Ovary (tissue), 9 donors: ENCODE data around the gene CLASP1. TPM values are rescaled to one million over a fixed set of nuclear protein-coding genes. Genes with fewer than 3 reads are reported as not detected.

ENCODE experiments used
- DNase-seq, 5 donors: peaks; one replicate each; pipeline ENCODE4 v3.0.0-alpha.2; 2019 to 2020
- H3K27ac ChIP-seq, 2 donors: fragments of 200-600 bp; one replicate each; pipeline versions ENCODE4 v1.5.1 to v1.8.0; 2019 to 2022
- H3K27me3 ChIP-seq: fragments of 200-600 bp; one replicate; pipeline ENCODE4 v1.8.0; 2022
- H3K36me3 ChIP-seq: fragments of 200-600 bp; sonication (generic); one replicate; pipeline ENCODE4 v1.5.1; 2019
- H3K4me1 ChIP-seq: one replicate; pipeline ENCODE4 v1.8.1; 2013; ENCODE audit warnings: mild to moderate bottlenecking, moderate library complexity; ENCODE audit not compliant: insufficient read depth
- H3K4me3 ChIP-seq: fragments of 200-600 bp; sonication (generic); one replicate; pipeline ENCODE4 v1.5.1; 2017
- H3K9me3 ChIP-seq, 2 donors: fragments of 200-600 bp in 1 of 2; sonication (generic) in 1 of 2; one replicate each; pipeline versions ENCODE4 v1.5.1 to v1.8.1; 2013 to 2019; ENCODE audit warnings: mild to moderate bottlenecking in 1 of 2, moderate library complexity in 1 of 2
- CTCF ChIP-seq, 3 donors: fragments of 450-650 bp in 2 of 3; fragments of 200-600 bp in 1 of 3; IDR thresholded peaks; one replicate each; pipeline versions ENCODE4 v1.5.1 to v1.8.0; 2016 to 2022; ENCODE audit warnings: antibody characterized with exemption in 3 of 3, mild to moderate bottlenecking in 1 of 3
- EP300 ChIP-seq: sonication (generic); formaldehyde crosslinking; IDR thresholded peaks from one replicate; pipeline ENCODE4 v1.6.1; 2017; ENCODE audit warnings: antibody characterized with exemption
- POLR2A ChIP-seq: fragments of 450-650 bp; IDR thresholded peaks from one replicate; pipeline ENCODE4 v1.6.1; 2017; ENCODE audit warnings: antibody characterized with exemption, mild to moderate bottlenecking, moderate library complexity
- WGBS, 3 donors: extraction: QIAGEN DNeasy Blood & Tissue Kit in 1 of 3; methylation state at CpG; one replicate each; pipeline versions ENCODE4 v1.1.5 to v1.1.7; 2013 to 2017; 5-methylcytosine and 5-hydroxymethylcytosine counted together
- intact Hi-C, 4 donors: fragments of 100-400 bp; cut with DNase I; formaldehyde crosslinking; loops; one replicate each; pipeline versions ENCODE4 v1.11.0 to v1.15.1; 2022 to 2023
- polyA plus RNA-seq, 2 donors: library from polyadenylated mRNA; stranded (reverse); fragments of 200-250 nt in 1 of 2; fragments of 350-450 nt in 1 of 2; fragmentation: Illumina TruSeq in 1 of 2; extraction: RNeasy Lipid Tissue Mini Kit (QIAGEN cat#74804) in 1 of 2; gene quantifications; one replicate each; pipeline ENCODE4 v1.2.3, GENCODE V29; 2013 to 2014
- total RNA-seq, 7 donors: library from RNA; depleted of rRNA in 2 of 7; stranded (reverse); fragments of >200 nt in 2 of 7; fragmentation: NEBNext Ultra II Directional in 3 of 7; extraction: Animal tissue kit (Norgen Biotek cat#: 25700) in 3 of 7; gene quantifications; one replicate each; pipeline versions ENCODE4 v1.1.0 to v1.2.4, GENCODE V29; 2016 to 2023
- donor health status: DM: no; HTN: no; CAD: no; lungs with moderate emphysema.
- donor health status: DM: no; HTN: no; CAD: no.
- donor health status: Bipolar disorder and iron deficiency.
- donor health status: DM: yes; HTN: yes; CAD: no.
- donor health status: DM: no; HTN: no; CAD: no.
- donor health status: DM: yes; HTN: yes; CAD: no.

CLASP1 gene
- total and polyA plus RNA-seq, 9 donors: 15.8 to 58.7 (median 47.9) TPM

GRCh38 chr2:121412349-121412748 is 236.9 kb downstream of the CLASP1 start:
- no peak for DNase-seq
- no peaks in the 10 kb centered on the region for H3K9me3 ChIP-seq
- no peaks in the 10 kb centered on the region for H3K4me1 ChIP-seq
- no peak for TF ChIP-seq CTCF (IDR thresholded peaks at IDR 0.05)
- no peak for TF ChIP-seq EP300
- TF ChIP-seq POLR2A: no peak
- intact Hi-C loops: no loop called here
- no peak overlapping the region for H3K27ac ChIP-seq
- 85 to 88% (median 87%) methylated on average over 1 of the region's 1 CpG for WGBS, 3 donors
- no peak overlapping the region for H3K4me3 ChIP-seq
- H3K36me3 ChIP-seq: no peaks in the 10 kb centered on the region
- no peaks in the 10 kb centered on the region for H3K27me3 ChIP-seq

GRCh38 chr2:121409966-121410365 is 239.3 kb downstream of the CLASP1 start:
- no peak for TF ChIP-seq CTCF (IDR thresholded peaks at IDR 0.05)
- TF ChIP-seq EP300: no peak
- DNase-seq: no peak
- no peaks in the 10 kb centered on the region for H3K36me3 ChIP-seq

DNA sequence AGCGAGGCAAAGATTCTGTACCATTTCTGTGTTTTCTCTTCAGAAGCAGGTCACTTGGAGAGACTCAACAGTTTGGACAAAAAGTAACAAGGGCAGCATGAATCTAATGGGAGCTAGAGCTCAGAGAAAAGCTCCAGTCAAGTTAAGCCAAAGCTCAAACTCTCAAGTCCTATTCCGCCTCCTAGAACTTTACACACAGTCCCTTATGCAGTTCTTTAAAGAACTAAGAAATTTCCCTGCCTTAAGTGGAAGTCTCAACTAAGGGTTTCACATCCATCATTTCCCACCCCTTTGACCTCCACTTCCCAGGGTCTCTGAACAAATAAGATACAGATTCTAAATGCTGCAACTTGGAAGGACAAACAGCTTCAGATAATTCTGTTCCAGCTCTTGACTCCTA is 239.9 kb downstream of the CLASP1 start:
- DNase-seq: no peak
- no peaks in the 10 kb centered on the region for H3K36me3 ChIP-seq
- intact Hi-C loops: no loop called here
- H3K4me1 ChIP-seq: no peaks in the 10 kb centered on the region
- H3K27ac ChIP-seq: no peak overlapping the region
- no peaks in the 10 kb centered on the region for H3K9me3 ChIP-seq
- WGBS, 3 donors: 81 to 91% (median 89%) methylated on average over 2 of the region's 2 CpGs
- no peaks in the 10 kb centered on the region for H3K27me3 ChIP-seq
- no peak overlapping the region for H3K4me3 ChIP-seq
- TF ChIP-seq CTCF (IDR thresholded peaks at IDR 0.05): no peak
- TF ChIP-seq EP300: no peak
- TF ChIP-seq POLR2A: no peak

More at GRCh38 chr2:121409966-121410365, 239.3 kb downstream of the CLASP1 start:
- no peaks in the 10 kb centered on the region for H3K27me3 ChIP-seq
- no peak overlapping the region for H3K4me3 ChIP-seq
- H3K4me1 ChIP-seq: no peaks in the 10 kb centered on the region
- no peaks in the 10 kb centered on the region for H3K9me3 ChIP-seq
- intact Hi-C loops: no loop called here
- H3K27ac ChIP-seq: no peak overlapping the region

DNA sequence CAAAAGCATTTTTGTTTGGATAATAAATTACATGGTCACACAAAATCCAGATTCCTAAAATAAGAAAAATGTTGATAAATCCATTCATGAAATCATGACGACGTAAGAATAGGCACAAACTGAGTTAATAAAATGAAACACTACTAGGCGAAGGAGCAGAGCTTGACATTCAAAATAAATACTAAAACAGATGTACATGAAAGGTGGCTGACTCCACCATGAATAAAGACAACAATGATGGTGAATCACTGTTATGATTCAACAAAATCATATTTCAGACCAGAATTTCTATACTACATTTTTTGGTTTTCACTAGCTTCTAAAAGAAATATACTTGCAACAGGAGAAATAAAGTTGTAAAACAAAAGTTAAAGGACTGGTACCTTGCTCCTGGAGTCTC is 240.6 kb downstream of the CLASP1 start:
- TF ChIP-seq CTCF (IDR thresholded peaks at IDR 0.05): no peak
- no peak for TF ChIP-seq POLR2A
- intact Hi-C loops: no loop called here
- Histone ChIP-seq H3K27ac (no peak overlapping the region), H3K27me3 (no peaks in the 10 kb centered on the region), H3K9me3 (no peaks in the 10 kb centered on the region), H3K36me3 (no peaks in the 10 kb centered on the region), H3K4me1 (no peaks in the 10 kb centered on the region), H3K4me3 (no peak overlapping the region)
- no peak for DNase-seq
- WGBS, 3 donors: 72 to 81% (median 73%) methylated on average over 3 of the region's 3 CpGs

DNA sequence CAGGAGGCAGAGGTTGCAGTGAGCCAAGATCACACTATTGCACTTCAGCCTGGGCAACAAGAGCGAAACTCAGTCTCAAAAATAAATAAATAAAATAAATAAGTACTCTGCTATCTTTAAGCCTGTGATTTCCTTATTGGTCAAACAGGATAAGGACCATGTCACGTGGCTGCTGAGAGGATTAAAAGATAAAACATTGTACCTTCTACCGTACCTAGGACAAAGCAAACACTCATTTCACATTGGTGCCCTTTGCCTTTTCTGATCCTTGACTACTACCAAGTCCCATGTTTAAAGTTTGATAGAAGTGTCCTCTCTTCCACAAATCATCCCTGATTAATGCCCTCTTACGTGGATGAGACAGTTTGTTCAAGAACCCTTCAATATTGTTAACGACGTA is 244.0 kb downstream of the CLASP1 start:
- no peaks in the 10 kb centered on the region for H3K36me3 ChIP-seq
- no peaks in the 10 kb centered on the region for H3K9me3 ChIP-seq
- no peak overlapping the region for H3K27ac ChIP-seq
- intact Hi-C loops: no loop called here
- TF ChIP-seq EP300: no peak
- TF ChIP-seq POLR2A: no peak
- H3K4me3 ChIP-seq: no peak overlapping the region
- no peaks in the 10 kb centered on the region for H3K27me3 ChIP-seq
- WGBS, 3 donors: 89 to 96% (median 95%) methylated on average over 6 of the region's 6 CpGs
- DNase-seq: no peak
- H3K4me1 ChIP-seq: no peaks in the 10 kb centered on the region
